T-cell (primary cell): ENCODE data around the gene SLC41A2. TPM values are rescaled to one million over a fixed set of nuclear protein-coding genes. Genes with fewer than 3 reads are reported as not detected.

Experiments
- ATAC-seq, 4 experiments: fragments of 200-7000 bp in 3 of 4; fragments of 150-1000 bp in 1 of 4; cut with Tn5 transposase; replicated peaks in 1 of 4; 1 replicate in 3 of 4; 2 replicates in 1 of 4; pipeline ENCODE4 v1.10.0; 2021; ENCODE audit warnings: moderate library complexity in 3 of 4, mild to moderate bottlenecking in 2 of 4, moderate number of reproducible peaks in 1 of 4
- CTCF ChIA-PET, 2 donors: fragments of 300-600 bp; sonication (Branson Sonifier 250); formaldehyde crosslinking; loops; one replicate each; lab custom pipeline; 2022; ENCODE audit warnings: antibody characterized with exemption in 2 of 2; lab: Charles Lee
- POLR2A ChIA-PET, 2 donors: fragments of 300-600 bp; sonication (Branson Sonifier 250); formaldehyde crosslinking; loops; one replicate each; lab custom pipeline; 2022; ENCODE audit warnings: antibody characterized with exemption in 2 of 2; lab: Charles Lee
- DNase-seq, 35 experiments: peaks; one replicate each; pipeline versions ENCODE4 v3.0.0 to v3.0.0-alpha.2; 2013 to 2023
- H3K27ac ChIP-seq: one replicate; pipeline ENCODE4 v1.5.1; 2013; ENCODE audit warnings: low read length
- H3K27me3 ChIP-seq, 2 experiments: replicated peaks in 1 of 2; 1 replicate in 1 of 2; 2 replicates in 1 of 2; pipeline versions ENCODE4 v1.6.1 to v1.7.0; 2013; ENCODE audit warnings: low read length in 1 of 2, mixed read lengths in 1 of 2; ENCODE audit not compliant: control insufficient read depth in 2 of 2, insufficient read depth in 2 of 2; ENCODE audit errors: extremely low read depth in 1 of 2
- H3K36me3 ChIP-seq, 2 donors: 1 replicate in 1 of 2; 2 replicates in 1 of 2; pipeline versions ENCODE4 v1.6.1 to v1.7.0; 2013; ENCODE audit warnings: low read length in 1 of 2; ENCODE audit not compliant: control insufficient read depth in 2 of 2, insufficient read depth in 1 of 2; ENCODE audit errors: extremely low read depth in 1 of 2
- H3K4me1 ChIP-seq, 2 experiments: 1 replicate in 1 of 2; 2 replicates in 1 of 2; pipeline versions ENCODE4 v1.6.1 to v1.7.0; 2013; ENCODE audit warnings: low read length in 2 of 2, mixed read lengths in 1 of 2; ENCODE audit not compliant: insufficient read depth in 2 of 2, control insufficient read depth in 1 of 2; ENCODE audit errors: extremely low read depth in 1 of 2
- H3K4me3 ChIP-seq, 2 donors: 1 replicate in 1 of 2; 2 replicates in 1 of 2; pipeline versions ENCODE4 v1.5.1 to v1.7.0; 2013; ENCODE audit warnings: mild to moderate bottlenecking in 2 of 2, low read length in 1 of 2, moderate library complexity in 1 of 2; ENCODE audit not compliant: control insufficient read depth in 1 of 2; ENCODE audit errors: extremely low read depth in 1 of 2
- H3K9me3 ChIP-seq: 2 replicates; pipeline ENCODE4 v1.7.0; 2013
- H3K27ac Mint-ChIP-seq, 2 donors: one replicate each; pipeline ENCODE4 v1.8.0; 2020 to 2021; ENCODE audit warnings: mild to moderate bottlenecking in 2 of 2, mixed read lengths in 2 of 2
- H3K27me3 Mint-ChIP-seq, 2 donors: one replicate each; pipeline ENCODE4 v1.8.0; 2021 to 2022; ENCODE audit warnings: mixed read lengths in 2 of 2
- H3K36me3 Mint-ChIP-seq: one replicate; pipeline ENCODE4 v1.8.0; 2021; ENCODE audit warnings: mixed read lengths
- H3K4me1 Mint-ChIP-seq, 3 donors: one replicate each; pipeline ENCODE4 v1.8.0; 2020 to 2022; ENCODE audit warnings: mixed read lengths in 3 of 3, mild to moderate bottlenecking in 1 of 3
- H3K4me3 Mint-ChIP-seq, 3 donors: one replicate each; pipeline ENCODE4 v1.8.0; 2020 to 2022; ENCODE audit warnings: mild to moderate bottlenecking in 3 of 3, mixed read lengths in 3 of 3, moderate library complexity in 3 of 3
- H3K9me3 Mint-ChIP-seq, 3 donors: one replicate each; pipeline ENCODE4 v1.8.0; 2020 to 2022; ENCODE audit warnings: mixed read lengths in 3 of 3
- WGBS: methylation state at CpG from one replicate; pipeline ENCODE4 v1.1.5; 2013; ENCODE audit warnings: missing lambda C conversion rate; ENCODE audit not compliant: insufficient coverage; 5-methylcytosine and 5-hydroxymethylcytosine counted together
- total RNA-seq, 35 experiments: library from RNA in 6 of 35; stranded (reverse) in 6 of 35; fragments of 120-200 nt in 1 of 35; gene quantifications; one replicate each; pipeline versions ENCODE4 v1.2.1 to v1.2.4 and lab custom pipeline; 2013 to 2026

The SLC41A2 gene
- total RNA-seq, 5 donors from 2014 or later (not counting 1 experiment from before 2014, with no cell fraction given): 2.4 to 3.8 (median 3.4) TPM

GRCh38 chr12:104928036-104928745 lies 29.9 kb downstream of the SLC41A2 start:
- ATAC-seq: no peak
- POLR2A ChIA-PET: no interaction called here
- H3K4me1 Mint-ChIP-seq: peaks cover 0 to 4% (median 1%) of the 10 kb centered on the region in 3 donors

GRCh38 chr12:104925501-104925900 lies 32.6 kb downstream of the SLC41A2 start:
- H3K36me3 Mint-ChIP-seq: peaks cover 14% of the 10 kb centered on the region
- H3K4me3 Mint-ChIP-seq: no peak overlapping the region
- CTCF ChIA-PET: no interaction called here
- no peak for ATAC-seq
- no peak for DNase-seq
- Histone ChIP-seq H3K4me1 (no peaks in the 10 kb centered on the region), H3K36me3 (no peaks in the 10 kb centered on the region), H3K27me3 (no peaks in the 10 kb centered on the region), H3K9me3 (no peaks in the 10 kb centered on the region), H3K4me3 (no peak overlapping the region), H3K27ac (no peak overlapping the region)
- POLR2A ChIA-PET: no interaction called here
- H3K27ac Mint-ChIP-seq: no peak overlapping the region
- peaks cover 0 to 20% (median 4%) of the 10 kb centered on the region in 3 donors for H3K9me3 Mint-ChIP-seq
- WGBS: no CpG with 5 or more reads among the region's 7 CpGs
- H3K27me3 Mint-ChIP-seq: peaks cover 0 to 4% of the 10 kb centered on the region in 2 donors
- peaks cover 0 to 3% (median 1%) of the 10 kb centered on the region in 3 donors for H3K4me1 Mint-ChIP-seq

More at GRCh38 chr12:104928036-104928745, 29.9 kb downstream of the SLC41A2 start:
- Mint-ChIP-seq H3K4me3 (no peak overlapping the region), H3K9me3 (no peaks in the 10 kb centered on the region), H3K27me3 (peaks cover 0 to 4% of the 10 kb centered on the region in 2 donors), H3K36me3 (no peaks in the 10 kb centered on the region), H3K27ac (no peak overlapping the region)
- 100% methylated on average over 3 of the region's 7 CpGs for WGBS
- Histone ChIP-seq H3K36me3 (no peaks in the 10 kb centered on the region), H3K4me1 (no peaks in the 10 kb centered on the region), H3K4me3 (no peak overlapping the region), H3K27me3 (no peaks in the 10 kb centered on the region), H3K9me3 (no peaks in the 10 kb centered on the region), H3K27ac (no peak overlapping the region)
- CTCF ChIA-PET: no interaction called here
- DNase-seq: no peak

GRCh38 chr12:104921340-104921739 lies 36.8 kb downstream of the SLC41A2 start:
- Mint-ChIP-seq H3K27ac (no peak overlapping the region), H3K4me3 (no peak overlapping the region), H3K27me3 (peaks cover 0 to 4% of the 10 kb centered on the region in 2 donors), H3K9me3 (peaks cover 0 to 20% (median 4%) of the 10 kb centered on the region in 3 donors), H3K36me3 (peaks cover 14% of the 10 kb centered on the region), H3K4me1 (no peaks in the 10 kb centered on the region)
- no peak for ATAC-seq
- Histone ChIP-seq H3K4me3 (no peak overlapping the region), H3K36me3 (no peaks in the 10 kb centered on the region), H3K9me3 (no peaks in the 10 kb centered on the region), H3K27ac (no peak overlapping the region), H3K27me3 (no peaks in the 10 kb centered on the region), H3K4me1 (no peaks in the 10 kb centered on the region)
- no peak for DNase-seq
- CTCF ChIA-PET: interaction anchor here in 1 of 2 donors (0.6 kb wide), 1 partner anchor 25 kb away, joined by 3 read pairs; no protein-coding TSS in a partner anchor
- POLR2A ChIA-PET: interaction anchor here in 1 of 2 donors (0.8 kb wide), 1 partner anchor 9 kb away, joined by 4 read pairs; no protein-coding TSS in a partner anchor

DNA sequence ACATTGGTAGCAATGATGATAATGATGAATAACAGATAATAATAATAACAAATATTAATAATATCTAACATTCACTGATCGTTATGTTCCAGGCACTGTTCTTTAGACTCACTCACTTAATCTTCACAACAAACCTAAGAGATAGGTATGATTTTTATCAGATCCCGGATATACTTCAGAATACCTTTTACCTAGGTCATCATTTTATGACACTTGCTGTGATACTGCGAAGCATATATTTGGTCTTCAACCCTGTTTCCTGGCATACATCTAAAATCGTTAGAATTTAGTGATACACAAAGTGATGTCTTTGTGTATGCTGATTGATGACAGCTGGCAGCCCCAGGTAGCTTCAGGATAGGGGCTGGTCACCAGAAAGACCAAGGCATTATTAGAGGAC lies 46.1 kb downstream of the SLC41A2 start:
- POLR2A ChIA-PET: no interaction called here
- Mint-ChIP-seq H3K27ac (no peak overlapping the region), H3K9me3 (no peaks in the 10 kb centered on the region), H3K27me3 (no peaks in the 10 kb centered on the region), H3K36me3 (no peaks in the 10 kb centered on the region), H3K4me3 (no peak overlapping the region), H3K4me1 (no peaks in the 10 kb centered on the region)
- no peak overlapping the region for H3K4me3 ChIP-seq
- no CpG with 5 or more reads among the region's 4 CpGs for WGBS
- H3K9me3 ChIP-seq: no peaks in the 10 kb centered on the region
- H3K4me1 ChIP-seq: no peaks in the 10 kb centered on the region
- no peak overlapping the region for H3K27ac ChIP-seq
- no peak for ATAC-seq
- H3K27me3 ChIP-seq: no peaks in the 10 kb centered on the region
- CTCF ChIA-PET: no interaction called here
- H3K36me3 ChIP-seq: no peaks in the 10 kb centered on the region
- no peak for DNase-seq

DNA sequence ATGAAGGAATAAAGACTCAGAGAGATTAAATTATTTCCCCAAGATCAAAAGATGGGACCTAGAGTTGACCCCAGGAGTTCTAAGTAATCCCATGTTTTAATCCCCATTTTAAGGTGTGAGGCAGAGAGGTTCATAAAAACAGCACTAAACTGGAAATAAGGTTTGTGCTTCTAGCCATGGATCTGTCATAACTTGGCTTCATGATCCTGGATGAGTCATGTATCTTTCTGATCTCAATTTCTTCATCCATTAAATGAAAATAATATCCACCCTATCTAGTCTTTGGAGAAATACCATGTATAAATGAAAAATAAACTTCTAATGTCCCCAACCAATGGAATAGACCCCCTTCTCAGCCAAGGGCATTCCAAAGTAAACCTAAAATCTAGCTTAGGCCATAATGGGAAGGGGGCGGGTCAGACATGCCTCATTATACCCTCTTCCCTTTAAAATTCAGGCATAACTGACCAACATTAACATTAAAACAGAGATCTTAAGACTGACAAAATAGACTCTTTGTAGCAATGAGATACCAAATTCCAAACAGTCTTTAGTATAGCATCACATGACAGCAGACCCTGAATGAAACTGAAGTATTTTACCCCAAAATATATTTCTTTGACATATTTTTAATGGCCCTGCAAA lies 47.8 kb downstream of the SLC41A2 start:
- no peaks in the 10 kb centered on the region for H3K9me3 Mint-ChIP-seq

DNA sequence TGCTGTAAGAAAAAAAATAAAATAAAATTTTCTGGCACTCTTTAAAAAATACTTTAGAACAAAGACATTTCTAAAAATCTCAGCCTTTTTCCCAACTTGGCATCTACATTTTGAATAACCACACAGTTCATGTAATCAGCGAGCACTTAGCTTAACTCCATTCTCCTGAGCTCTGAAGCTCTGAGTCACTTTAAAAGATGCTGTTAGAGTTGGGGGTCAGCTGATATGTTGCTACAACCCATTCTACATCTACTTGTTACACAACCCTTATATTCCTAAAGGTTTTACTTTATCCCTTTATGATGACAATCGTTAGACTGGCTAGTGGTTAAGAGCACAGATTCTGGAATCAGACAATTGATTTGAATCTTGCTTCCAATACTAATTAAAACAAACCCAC lies 48.3 kb downstream of the SLC41A2 start:
- no CpG with 5 or more reads among the region's 2 CpGs for WGBS
- H3K9me3 ChIP-seq: no peaks in the 10 kb centered on the region
- H3K4me3 Mint-ChIP-seq: no peak overlapping the region
- no peaks in the 10 kb centered on the region for H3K9me3 Mint-ChIP-seq
- ChIA-PET POLR2A (no interaction called here), CTCF (no interaction called here)
- H3K27me3 ChIP-seq: no peaks in the 10 kb centered on the region
- no peak overlapping the region for H3K27ac ChIP-seq
- DNase-seq (no peak), ATAC-seq (no peak)
- no peaks in the 10 kb centered on the region for H3K27me3 Mint-ChIP-seq
- H3K36me3 ChIP-seq: no peaks in the 10 kb centered on the region
- H3K27ac Mint-ChIP-seq: no peak overlapping the region
- H3K4me3 ChIP-seq: no peak overlapping the region
- no peaks in the 10 kb centered on the region for H3K4me1 Mint-ChIP-seq
- no peaks in the 10 kb centered on the region for H3K36me3 Mint-ChIP-seq
- H3K4me1 ChIP-seq: no peaks in the 10 kb centered on the region

More for the DNA sequence above, 47.8 kb downstream of the SLC41A2 start:
- POLR2A ChIA-PET: no interaction called here
- H3K4me3 Mint-ChIP-seq: no peak overlapping the region
- no peak for ATAC-seq
- Histone ChIP-seq H3K4me3 (no peak overlapping the region), H3K27me3 (no peaks in the 10 kb centered on the region), H3K4me1 (no peaks in the 10 kb centered on the region), H3K9me3 (no peaks in the 10 kb centered on the region), H3K27ac (no peak overlapping the region), H3K36me3 (no peaks in the 10 kb centered on the region)
- no peaks in the 10 kb centered on the region for H3K4me1 Mint-ChIP-seq
- 100% methylated on average over 1 of the region's 1 CpG for WGBS
- DNase-seq: no peak
- H3K27me3 Mint-ChIP-seq: no peaks in the 10 kb centered on the region
- CTCF ChIA-PET: no interaction called here
- H3K36me3 Mint-ChIP-seq: no peaks in the 10 kb centered on the region
- H3K27ac Mint-ChIP-seq: no peak overlapping the region
